Nephron progenitor cell (in vitro differentiated cells): ENCODE measurements around the gene MIDN.
A peak's percentile ranks its signal among the peaks of the same experiment; 100 is the strongest.

Source experiments
- DNase-seq: peaks from one replicate; pipeline ENCODE4 v3.0.0; 2021
- H3K27ac Mint-ChIP-seq: 2 replicates; pipeline ENCODE4 v1.8.0; 2021; ENCODE audit warnings: mild to moderate bottlenecking, moderate library complexity, mixed read lengths
- H3K27me3 Mint-ChIP-seq: 2 replicates; pipeline ENCODE4 v1.8.0; 2021; ENCODE audit warnings: mild to moderate bottlenecking, low read depth, mixed read lengths; ENCODE audit not compliant: poor library complexity
- H3K36me3 Mint-ChIP-seq: 2 replicates; pipeline ENCODE4 v1.8.0; 2021; ENCODE audit warnings: low read depth, mixed read lengths
- H3K4me1 Mint-ChIP-seq: 2 replicates; pipeline ENCODE4 v1.8.0; 2021; ENCODE audit warnings: mixed read lengths
- H3K4me3 Mint-ChIP-seq: 2 replicates; pipeline ENCODE4 v1.8.0; 2021; ENCODE audit warnings: mild to moderate bottlenecking, moderate library complexity, mixed read lengths
- H3K9me3 Mint-ChIP-seq: 2 replicates; pipeline ENCODE4 v1.8.0; 2021; ENCODE audit warnings: mild to moderate bottlenecking, moderate library complexity, mixed read lengths
- CTCF ChIP-seq: fragments of 200-600 bp; sonication (generic); IDR thresholded peaks from 2 replicates; pipeline ENCODE4 v1.5.0; 2021; ENCODE audit warnings: antibody characterized with exemption

MIDN gene

DNA sequence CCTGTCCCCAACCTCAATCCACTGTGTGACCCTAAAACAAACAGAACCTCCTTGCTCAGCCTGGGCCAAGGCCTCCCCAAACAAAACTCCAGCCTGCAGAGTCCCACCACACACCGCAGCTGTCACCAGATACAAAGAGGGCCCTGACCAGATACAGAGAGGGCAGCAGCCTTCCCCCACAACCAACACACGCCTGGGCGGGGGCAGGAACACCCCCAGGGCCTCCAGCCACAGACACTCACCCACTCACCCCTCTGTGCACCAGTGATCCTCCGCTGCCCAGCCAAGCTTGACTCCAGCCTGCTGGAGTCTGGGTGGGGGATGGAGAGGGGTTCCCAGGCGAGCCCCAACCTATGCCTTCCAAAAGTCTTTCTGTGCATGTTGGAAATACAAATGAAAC is 14.8 kb downstream of the MIDN start:
- Mint-ChIP-seq H3K36me3 (no peaks in the 10 kb centered on the region), H3K27ac (peak overlapping the region; percentile 72), H3K4me1 (peaks cover 78% of the 10 kb centered on the region), H3K27me3 (peaks cover 3% of the 10 kb centered on the region), H3K4me3 (peak overlapping the region; percentile 65), H3K9me3 (no peaks in the 10 kb centered on the region)
- TF ChIP-seq CTCF = no peak
- DNase-seq = no peak

- H3K4me1 Mint-ChIP-seq = peaks cover 72% of the 10 kb centered on the region
- peaks cover 2% of the 10 kb centered on the region for H3K36me3 Mint-ChIP-seq
- H3K9me3 Mint-ChIP-seq = no peaks in the 10 kb centered on the region
- peak; percentile 64 for DNase-seq
- TF ChIP-seq CTCF = no peak
- peaks cover 6% of the 10 kb centered on the region for H3K27me3 Mint-ChIP-seq
- H3K27ac Mint-ChIP-seq = peak overlapping the region; percentile 95
- peak overlapping the region; percentile 72 for H3K4me3 Mint-ChIP-seq
Observed at GRCh38 chr19:1264801-1265614, 16.6 kb downstream of the MIDN start.

GRCh38 chr19:1265615-1266128 is 17.3 kb downstream of the MIDN start:
- peaks cover 9% of the 10 kb centered on the region for H3K36me3 Mint-ChIP-seq
- H3K4me3 Mint-ChIP-seq = peak overlapping the region; percentile 72
- H3K4me1 Mint-ChIP-seq = peaks cover 78% of the 10 kb centered on the region
- no peaks in the 10 kb centered on the region for H3K9me3 Mint-ChIP-seq
- TF ChIP-seq CTCF = no peak
- H3K27ac Mint-ChIP-seq = peak overlapping the region; percentile 84
- H3K27me3 Mint-ChIP-seq = peaks cover 6% of the 10 kb centered on the region
- no peak for DNase-seq

- TF ChIP-seq CTCF = no peak
- DNase-seq = peak; percentile 86
- peak overlapping the region; percentile 52 for H3K4me3 Mint-ChIP-seq
- peaks cover 81% of the 10 kb centered on the region for H3K4me1 Mint-ChIP-seq
- peaks cover 6% of the 10 kb centered on the region for H3K27me3 Mint-ChIP-seq
- peaks cover 15% of the 10 kb centered on the region for H3K36me3 Mint-ChIP-seq
- H3K27ac Mint-ChIP-seq = peak overlapping the region; percentile 84
- H3K9me3 Mint-ChIP-seq = no peaks in the 10 kb centered on the region
Observed at GRCh38 chr19:1266129-1266915, 17.9 kb downstream of the MIDN start.

DNA sequence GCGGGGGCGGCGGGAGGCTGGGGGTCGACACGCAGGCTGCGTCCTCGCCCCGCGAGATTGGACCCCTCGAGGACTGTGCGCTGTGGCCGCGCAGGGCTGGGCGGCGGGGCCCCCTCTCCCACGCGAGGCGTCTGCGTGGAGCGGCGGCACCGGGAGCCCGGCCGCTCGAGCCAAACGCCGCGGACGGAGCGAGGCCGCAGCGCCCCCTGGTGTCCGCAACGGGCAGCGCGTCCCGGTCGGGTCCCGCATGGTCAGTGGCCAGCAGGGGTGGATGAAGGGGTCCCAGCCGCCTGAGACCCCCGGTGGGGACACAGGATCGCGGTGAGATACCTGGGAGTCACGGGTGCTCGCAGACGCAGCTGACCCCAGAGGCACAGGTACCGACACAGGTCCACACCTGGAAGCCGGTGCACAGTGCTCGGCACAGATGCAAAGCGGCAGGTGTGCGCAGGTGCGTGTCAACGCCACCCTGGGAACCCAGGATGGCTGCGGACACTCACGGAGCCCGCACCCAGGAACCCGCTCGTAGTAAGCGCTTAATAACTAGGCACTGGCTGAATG is 18.6 kb downstream of the MIDN start:
- Mint-ChIP-seq H3K27me3 (peaks cover 3% of the 10 kb centered on the region), H3K36me3 (peaks cover 16% of the 10 kb centered on the region), H3K9me3 (no peaks in the 10 kb centered on the region), H3K4me3 (peak overlapping the region; percentile 73), H3K27ac (no peak overlapping the region), H3K4me1 (peaks cover 81% of the 10 kb centered on the region)
- peak; percentile 90 for DNase-seq
- TF ChIP-seq CTCF = peak; percentile 85
